ENCODE data around the gene SLC31A1.
"Not testable (repeated sequence)": the region's sequence is repeated elsewhere in the genome, so short reads cannot be mapped to it uniquely, and the experiment has no call there.

The SLC31A1 gene

DNA sequence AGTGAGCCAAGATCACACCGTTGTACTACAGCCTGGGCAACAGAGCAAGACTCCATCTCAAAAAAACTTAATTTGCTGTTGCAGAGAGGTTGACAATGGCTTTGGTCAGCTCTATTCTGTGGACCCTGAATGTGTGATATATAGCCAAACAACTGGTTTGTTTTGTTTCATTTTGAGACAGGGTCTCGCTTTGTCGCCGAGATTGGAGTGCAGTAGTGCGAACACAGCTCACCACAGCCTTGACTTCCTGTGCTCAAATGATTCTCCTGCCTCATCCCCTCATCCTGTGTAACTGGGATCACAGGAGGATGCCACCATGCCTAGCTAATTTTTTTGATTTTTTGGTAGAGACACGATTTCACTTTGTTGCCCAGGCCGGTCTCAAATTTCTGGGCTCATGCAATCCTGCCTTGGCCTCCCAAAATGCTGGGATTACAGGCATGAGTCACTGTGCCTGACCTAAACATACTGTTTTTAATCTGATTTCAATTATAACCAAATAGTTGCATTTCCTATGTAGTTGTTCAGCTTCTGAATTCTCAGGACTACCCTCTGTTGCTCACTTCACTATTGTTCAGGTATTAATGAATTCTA is 72.0 kb downstream of the SLC31A1 start:
- TF ChIP-seq, protein P1, sequence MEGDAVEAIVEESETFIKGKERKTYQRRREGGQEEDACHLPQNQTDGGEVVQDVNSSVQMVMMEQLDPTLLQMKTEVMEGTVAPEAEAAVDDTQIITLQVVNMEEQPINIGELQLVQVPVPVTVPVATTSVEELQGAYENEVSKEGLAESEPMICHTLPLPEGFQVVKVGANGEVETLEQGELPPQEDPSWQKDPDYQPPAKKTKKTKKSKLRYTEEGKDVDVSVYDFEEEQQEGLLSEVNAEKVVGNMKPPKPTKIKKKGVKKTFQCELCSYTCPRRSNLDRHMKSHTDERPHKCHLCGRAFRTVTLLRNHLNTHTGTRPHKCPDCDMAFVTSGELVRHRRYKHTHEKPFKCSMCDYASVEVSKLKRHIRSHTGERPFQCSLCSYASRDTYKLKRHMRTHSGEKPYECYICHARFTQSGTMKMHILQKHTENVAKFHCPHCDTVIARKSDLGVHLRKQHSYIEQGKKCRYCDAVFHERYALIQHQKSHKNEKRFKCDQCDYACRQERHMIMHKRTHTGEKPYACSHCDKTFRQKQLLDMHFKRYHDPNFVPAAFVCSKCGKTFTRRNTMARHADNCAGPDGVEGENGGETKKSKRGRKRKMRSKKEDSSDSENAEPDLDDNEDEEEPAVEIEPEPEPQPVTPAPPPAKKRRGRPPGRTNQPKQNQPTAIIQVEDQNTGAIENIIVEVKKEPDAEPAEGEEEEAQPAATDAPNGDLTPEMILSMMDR (conservative IDR thresholded peaks at IDR 0.05; ENCODE audit: low read length): no peak
- peak; percentile 83 for DNase-seq (ENCODE audit: low read depth)
- no peak overlapping the region for H3K4me3 ChIP-seq (ENCODE audit: low read length)

DNA sequence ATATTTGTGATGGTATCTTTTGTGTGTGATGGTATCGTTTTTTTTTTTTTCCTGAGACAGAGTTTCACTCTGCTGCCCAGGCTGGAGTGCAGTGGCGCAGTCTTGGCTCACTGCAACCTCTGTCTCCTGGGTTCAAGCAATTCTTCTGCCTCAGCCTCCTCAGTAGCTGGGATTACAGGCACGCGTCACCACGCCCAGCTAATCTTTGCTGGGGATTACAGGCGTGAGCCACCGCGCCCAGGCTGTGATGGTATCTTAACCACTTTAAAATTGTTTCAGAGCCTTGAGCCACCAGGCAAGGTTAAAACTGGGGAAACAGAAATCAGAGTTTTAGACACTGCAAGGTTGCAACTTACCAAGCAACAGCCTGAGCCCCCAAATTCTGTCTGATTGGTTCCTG is 74.9 kb downstream of the SLC31A1 start:
- not testable (repeated sequence) for H3K4me3 ChIP-seq (ENCODE audit: low read length); DNase-seq (ENCODE audit: low read depth)

DNA sequence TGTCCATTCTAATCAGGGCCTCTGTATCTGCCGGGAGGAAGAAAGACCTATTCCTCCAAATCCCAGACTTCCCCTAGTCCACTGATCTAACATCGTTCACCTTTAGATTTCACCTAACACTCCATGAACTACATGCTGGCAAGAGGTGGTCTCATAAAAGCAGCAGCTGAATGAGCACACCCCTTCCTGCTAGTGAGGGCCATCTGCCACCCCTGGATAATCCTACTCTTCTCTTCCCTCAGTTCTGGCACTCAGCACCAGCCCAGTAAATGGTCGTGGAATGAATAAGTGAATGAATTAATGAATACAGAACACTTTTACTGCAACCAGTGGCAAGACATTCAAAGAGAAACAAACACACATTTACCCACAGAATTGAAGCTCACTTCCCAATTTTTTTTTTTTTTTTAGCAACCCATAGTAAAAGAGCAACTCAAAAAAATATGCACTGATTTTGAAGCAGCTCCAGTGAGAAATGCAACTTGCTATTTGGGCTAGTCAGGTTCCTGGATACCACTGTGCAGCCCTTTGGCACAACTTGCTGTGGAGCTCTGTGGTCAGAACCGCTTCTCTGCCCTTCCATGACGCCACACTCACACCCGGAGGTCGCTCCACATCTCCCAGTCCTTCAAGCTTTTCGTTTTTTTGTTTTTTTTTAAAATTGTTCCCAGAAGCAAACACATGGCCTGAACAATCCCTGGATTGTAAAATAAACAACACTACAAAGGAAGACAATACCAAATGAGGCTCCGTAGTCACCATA is 75.6 kb downstream of the SLC31A1 start:
- no peak overlapping the region for H3K4me3 ChIP-seq (ENCODE audit: low read length)
- TF ChIP-seq, protein P1 (conservative IDR thresholded peaks at IDR 0.05; ENCODE audit: low read length): no peak
- no peak for DNase-seq (ENCODE audit: low read depth)

DNA sequence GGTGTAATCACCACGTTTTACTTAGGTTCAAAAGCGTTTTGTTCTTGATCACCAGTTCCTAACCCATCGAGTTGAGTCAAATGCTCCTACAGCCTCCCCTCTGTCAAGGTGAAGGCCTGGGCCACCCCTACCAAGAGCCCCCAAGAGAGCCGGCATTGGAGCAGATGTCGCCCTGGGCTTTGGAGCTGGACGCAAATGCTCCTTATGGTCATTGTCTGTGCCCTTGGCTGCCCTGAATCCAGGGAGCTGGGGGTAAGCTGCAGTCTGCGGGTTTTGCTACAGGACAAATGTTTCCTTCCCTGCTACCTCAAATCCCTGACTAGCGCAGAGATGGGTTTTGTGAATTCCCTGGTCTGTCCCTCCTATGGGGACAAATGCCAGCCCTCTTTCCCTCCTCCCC is 77.0 kb downstream of the SLC31A1 start:
- no peak for DNase-seq (ENCODE audit: low read depth)
- TF ChIP-seq, protein P1 (conservative IDR thresholded peaks at IDR 0.05; ENCODE audit: low read length): no peak
- no peak overlapping the region for H3K4me3 ChIP-seq (ENCODE audit: low read length)

DNA sequence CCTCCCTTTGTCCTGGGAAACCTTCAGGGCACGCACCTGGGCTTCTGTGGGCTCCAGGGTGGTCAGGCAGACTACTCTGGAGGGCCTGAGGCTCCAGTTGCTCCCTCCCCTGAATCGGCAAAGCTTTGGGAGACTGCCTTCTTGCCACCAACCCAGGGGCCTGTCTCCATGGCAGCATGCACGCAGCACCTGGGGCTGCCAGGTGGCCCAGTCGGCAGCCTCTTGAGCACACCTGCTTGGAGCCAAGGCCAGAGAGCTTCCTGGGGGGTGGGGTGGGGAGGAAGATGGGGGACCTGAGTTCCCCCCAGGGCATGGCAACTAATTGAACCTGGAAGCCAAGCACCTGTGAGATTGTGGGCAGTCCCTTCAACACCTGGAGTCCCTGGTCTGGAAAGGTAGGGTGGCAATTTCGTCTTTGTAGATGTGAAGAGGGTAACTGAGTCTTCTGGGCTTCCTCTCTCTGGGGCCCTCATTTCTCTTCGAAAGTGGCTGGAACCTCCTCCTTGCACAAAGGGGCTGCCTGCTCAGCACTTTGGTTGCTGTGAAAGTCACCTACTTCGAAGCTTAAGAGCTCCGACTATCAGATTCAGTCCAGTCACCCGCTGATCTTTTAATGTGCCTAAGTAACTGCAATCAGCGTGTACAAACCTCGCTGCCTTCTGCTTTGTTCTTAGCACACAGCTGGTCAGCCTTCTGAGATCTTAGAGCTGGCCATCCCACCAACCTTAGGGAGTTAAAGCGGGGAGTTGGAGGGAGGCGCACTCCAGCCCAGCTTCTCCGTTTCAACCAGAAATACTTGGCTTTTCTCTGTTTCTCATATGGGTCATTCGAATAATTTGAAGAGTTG is 77.8 kb downstream of the SLC31A1 start:
- H3K4me3 ChIP-seq (ENCODE audit: low read length): no peak overlapping the region
- TF ChIP-seq, protein P1 (conservative IDR thresholded peaks at IDR 0.05; ENCODE audit: low read length): no peak
- DNase-seq (ENCODE audit: low read depth): no peak

DNA sequence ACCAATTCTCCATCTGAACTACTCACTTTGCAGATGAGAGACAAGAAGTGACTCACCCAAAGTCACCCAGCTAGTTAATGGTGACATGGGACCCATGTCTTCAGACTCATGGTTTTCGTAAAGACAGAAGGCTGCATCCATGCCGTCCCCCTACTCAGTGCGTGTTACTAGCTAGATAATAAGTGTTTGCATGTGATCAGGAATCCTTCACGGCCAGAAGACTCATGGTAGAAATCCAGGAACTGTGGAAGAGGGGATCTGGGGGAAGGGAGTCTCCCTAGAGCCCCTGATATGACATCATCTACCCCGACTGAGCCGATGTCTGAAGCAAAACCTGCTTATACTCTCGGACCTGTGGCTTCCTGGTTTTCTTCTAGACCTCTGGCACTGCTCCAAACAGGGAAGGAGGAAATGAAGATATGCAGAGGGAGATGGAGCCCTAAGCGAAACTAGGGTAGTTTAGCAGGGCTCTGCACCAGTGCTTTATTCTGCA is 78.5 kb downstream of the SLC31A1 start:
- TF ChIP-seq, protein P1 (conservative IDR thresholded peaks at IDR 0.05; ENCODE audit: low read length): no peak
- H3K4me3 ChIP-seq (ENCODE audit: low read length): no peak overlapping the region
- DNase-seq (ENCODE audit: low read depth): no peak

DNA sequence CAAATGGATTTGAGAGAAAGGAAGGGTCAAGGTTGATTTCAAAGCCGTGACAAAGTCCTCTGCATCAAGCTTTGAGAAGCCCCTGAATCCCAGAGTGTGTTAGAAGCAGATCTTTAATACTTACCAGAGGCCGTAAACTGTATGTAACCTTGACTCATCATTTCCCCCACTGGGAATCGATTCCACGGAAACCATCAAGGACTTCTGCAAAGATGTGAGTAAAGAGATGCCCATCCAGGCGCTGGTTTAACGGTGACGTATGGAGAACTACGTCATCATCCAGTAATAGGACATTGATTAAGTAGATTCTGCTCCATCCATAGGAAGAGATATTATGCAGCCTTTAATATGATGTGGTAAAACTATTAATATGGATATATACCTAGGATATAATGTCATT is 80.2 kb downstream of the SLC31A1 start:
- no peak overlapping the region for H3K4me3 ChIP-seq (ENCODE audit: low read length)
- TF ChIP-seq, protein P1 (conservative IDR thresholded peaks at IDR 0.05; ENCODE audit: low read length): no peak
- DNase-seq (ENCODE audit: low read depth): no peak
